GM23248 (cell line): ENCODE results near the gene PDCD4.

Experiments used
- EZH2 ChIP-seq: fragments of 200-600 bp; sonication (generic); IDR thresholded peaks from 2 replicates; pipeline ENCODE4 v1.6.1; 2018; ENCODE audit warnings: antibody characterized with exemption, mild to moderate bottlenecking; ENCODE audit not compliant: insufficient read depth, poor library complexity, severe bottlenecking
- EZH2phosphoT487 ChIP-seq: fragments of 200-600 bp; sonication (generic); IDR thresholded peaks from 2 replicates; pipeline ENCODE4 v1.6.1; 2018; ENCODE audit warnings: antibody characterized with exemption, moderate library complexity, mild to moderate bottlenecking, low read depth; ENCODE audit not compliant: insufficient read depth

DNA sequence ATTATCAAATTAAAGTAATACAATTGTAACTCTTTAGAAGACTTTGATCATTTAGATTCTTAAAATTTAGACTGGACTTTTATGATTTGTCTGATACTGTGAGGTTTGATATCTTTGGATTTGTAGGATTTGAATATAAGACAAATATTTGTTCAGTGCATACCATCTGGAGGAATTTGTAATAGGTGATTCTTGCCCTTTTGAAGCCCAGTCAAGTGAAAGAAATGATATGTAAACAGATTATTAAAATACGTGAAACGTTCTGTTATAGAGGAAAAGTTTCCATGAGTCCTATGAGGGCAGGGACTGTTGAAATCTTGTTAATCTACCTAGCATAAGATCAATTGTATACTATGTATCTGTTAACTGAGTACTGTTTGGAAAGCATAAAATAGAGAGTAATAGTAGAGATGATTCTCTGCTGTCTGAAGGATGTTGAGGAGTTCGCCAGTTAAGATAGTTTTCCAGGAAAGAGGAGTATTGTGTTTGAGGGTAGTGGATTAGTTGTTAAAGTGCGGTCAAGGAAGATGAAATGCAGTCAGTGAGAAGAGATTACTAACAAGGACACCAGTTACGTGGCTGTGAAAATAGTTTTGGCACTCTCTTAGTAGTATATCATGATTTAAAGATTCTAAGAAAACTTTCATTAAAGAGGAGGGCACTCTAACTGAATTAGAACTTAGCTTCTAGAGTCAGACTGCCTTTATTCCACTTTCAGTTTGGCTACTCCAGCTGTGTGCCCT, 14.4 kb downstream of the PDCD4 start:
- TF ChIP-seq EZH2, result no peak
- TF ChIP-seq EZH2phosphoT487, result no peak
